Endometrial microvascular endothelial cells (primary cell): Measurements from ENCODE around the gene XXYLT1. TPM values are rescaled to one million over a fixed set of nuclear protein-coding genes. Genes with fewer than 3 reads are reported as not detected.

Experiments used
- in situ Hi-C: cut with HindIII; loops from 2 replicates; pipeline ENCODE4 v1.10.0; 2017; ENCODE audit warnings: low sequenced_read_pairs, low pct_unique_long_range_greater_than_20kb; ENCODE audit errors: inconsistent ontology term
- total RNA-seq: library from RNA; depleted of rRNA; stranded (reverse); fragments of >200 nt; gene quantifications from one replicate; pipeline ENCODE4 v1.2.3, GENCODE V29; 2015; ENCODE audit errors: inconsistent ontology term

XXYLT1 gene
- total RNA-seq, 1 donor from 2014 or later = 63.7 TPM

- in situ Hi-C loops = no loop called here
Measured at GRCh38 chr3:195025056-195025883, 245.7 kb downstream of the XXYLT1 start.

GRCh38 chr3:195023989-195024388 is 247.0 kb downstream of the XXYLT1 start:
- in situ Hi-C loops = no loop called here

- in situ Hi-C loops = no loop called here
Measured at GRCh38 chr3:195023576-195023975, 247.4 kb downstream of the XXYLT1 start.

GRCh38 chr3:195021692-195022091 is 249.3 kb downstream of the XXYLT1 start:
- in situ Hi-C loops = no loop called here

- in situ Hi-C loops = no loop called here
Measured at GRCh38 chr3:195020921-195021320, 250.0 kb downstream of the XXYLT1 start.

- in situ Hi-C loops = no loop called here
Measured at GRCh38 chr3:195020185-195020584, 250.8 kb downstream of the XXYLT1 start.

- in situ Hi-C loops = no loop called here
Measured at GRCh38 chr3:195019335-195019734, 251.6 kb downstream of the XXYLT1 start.

Other genes with a start within 250 kb of the XXYLT1 start
- gene ACAP2, start 171.9 kb upstream of the XXYLT1 start, total RNA-seq = 36.0 TPM